Activated CD8-positive, alpha-beta memory T cell treated with anti-CD3 and anti-CD28 coated beads for 48 hours (primary cell): Measurements from ENCODE around the gene PON3.

Experiments used
- DNase-seq, 3 experiments: peaks; one replicate each; pipeline ENCODE4 v3.0.0-alpha.2; 2020; ENCODE audit warnings: low read depth in 2 of 3, low spot score in 2 of 3

Gene PON3

DNA sequence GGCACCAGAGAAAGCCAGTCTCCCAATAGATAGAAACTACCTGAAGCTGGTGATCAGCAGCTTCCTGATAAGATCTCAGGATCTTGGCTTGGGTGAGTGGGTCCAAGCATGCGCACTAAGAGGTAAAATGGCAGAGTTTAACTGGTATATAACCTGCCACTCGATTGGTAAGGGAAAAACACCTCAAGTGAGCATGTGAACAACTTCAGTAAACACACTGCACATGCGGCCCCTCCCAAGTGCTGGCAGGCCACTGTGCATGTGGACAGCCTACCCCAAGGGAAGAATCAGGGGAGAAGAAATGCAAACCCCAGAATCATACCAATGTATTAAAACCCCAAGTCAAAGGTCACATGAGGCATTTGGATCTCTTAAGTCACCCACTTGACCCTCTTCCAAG lies 54.1 kb downstream of the PON3 start:
- no peak for DNase-seq

DNA sequence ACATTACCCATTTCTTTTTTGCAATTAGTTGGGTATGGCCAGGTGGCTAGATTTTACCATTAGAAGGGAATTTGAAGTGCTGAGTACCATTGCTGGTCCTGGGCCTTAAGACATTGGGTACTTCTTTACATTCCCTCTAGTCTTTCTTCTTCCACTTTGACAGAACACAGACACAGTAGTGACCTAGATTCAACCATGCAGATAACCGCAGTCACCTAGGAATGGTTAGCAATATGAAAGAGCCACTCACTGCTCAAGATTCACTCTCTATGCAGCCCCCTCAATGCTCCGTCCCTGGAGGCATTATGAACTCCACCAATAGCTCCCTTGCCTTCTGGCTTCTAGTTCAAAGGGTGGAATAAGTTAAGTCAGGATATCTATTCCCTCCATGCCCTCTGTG lies 55.7 kb downstream of the PON3 start:
- DNase-seq, result no peak

DNA sequence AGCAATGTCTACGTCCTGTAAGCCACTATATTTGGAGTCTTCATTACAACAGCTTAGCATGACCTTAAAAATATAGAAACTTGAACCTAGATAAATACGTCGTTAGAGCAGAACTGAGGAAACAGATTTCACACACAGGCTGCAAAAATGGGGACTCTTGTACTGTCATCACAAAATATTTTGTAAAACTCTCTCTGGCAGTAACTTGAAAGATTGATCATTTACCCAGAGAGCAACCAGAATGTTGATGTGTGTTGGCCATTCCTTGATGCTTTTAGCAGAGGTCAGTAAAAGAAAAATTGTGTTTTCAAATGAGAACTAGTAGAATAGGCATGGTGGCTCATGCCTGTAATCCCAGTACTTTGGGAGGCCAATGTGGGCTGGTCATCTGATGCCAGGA lies 57.3 kb downstream of the PON3 start:
- no peak for DNase-seq

DNA sequence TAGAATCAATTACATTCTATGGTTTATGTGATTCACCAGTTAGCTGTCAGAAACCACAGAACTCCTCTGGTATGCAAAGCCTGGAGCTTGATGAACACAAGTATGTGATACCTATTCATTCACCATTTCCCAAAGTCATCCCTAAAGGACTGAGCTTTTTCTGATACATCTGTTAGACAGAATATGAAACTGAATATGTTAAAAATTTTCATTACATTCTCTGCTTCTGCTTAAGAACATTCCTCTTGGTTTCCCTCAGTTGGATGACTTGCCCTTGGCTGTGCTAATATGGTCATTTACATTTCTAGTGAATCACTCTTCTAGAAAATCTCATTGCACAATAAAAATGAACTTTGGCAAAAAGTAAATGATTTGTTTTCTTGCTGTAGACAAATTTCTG lies 61.1 kb downstream of the PON3 start:
- no peak for DNase-seq

DNA sequence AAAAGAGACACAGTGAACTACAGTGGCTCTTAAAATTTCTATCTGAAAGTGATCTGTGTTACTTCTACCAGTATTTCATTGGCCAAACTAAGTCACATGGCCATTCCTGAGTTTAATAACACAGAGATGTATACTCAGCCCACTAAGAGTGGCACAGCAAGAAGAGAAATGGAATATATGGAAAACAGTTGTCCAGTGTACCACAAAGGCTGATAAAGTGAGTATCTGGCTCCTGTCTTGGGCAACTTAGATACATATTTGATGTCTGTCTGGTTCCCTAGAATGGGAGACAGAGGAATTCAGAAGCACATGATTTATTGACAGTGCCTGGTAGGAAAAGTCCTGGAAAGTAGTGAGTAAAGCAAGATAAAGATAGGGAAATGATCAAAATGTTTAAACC lies 61.7 kb downstream of the PON3 start:
- DNase-seq, result no peak

DNA sequence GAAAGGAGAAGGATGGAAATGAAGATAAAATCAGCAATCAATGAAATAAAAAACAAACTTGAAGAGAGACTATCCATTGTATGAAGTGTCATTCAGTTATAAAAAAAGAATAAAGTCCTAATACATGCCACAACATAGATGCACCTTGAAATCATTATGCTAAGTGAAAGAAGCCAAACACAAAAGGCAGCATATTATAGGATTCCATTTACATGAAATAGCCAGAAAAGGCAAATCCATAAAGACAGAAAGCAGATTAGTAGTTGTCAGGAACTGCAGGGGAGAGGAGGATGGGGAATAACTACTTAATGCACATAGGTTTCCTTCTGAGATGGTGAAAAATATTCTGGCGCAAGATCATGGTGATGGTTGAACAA lies 65.2 kb downstream of the PON3 start:
- DNase-seq, result no peak

DNA sequence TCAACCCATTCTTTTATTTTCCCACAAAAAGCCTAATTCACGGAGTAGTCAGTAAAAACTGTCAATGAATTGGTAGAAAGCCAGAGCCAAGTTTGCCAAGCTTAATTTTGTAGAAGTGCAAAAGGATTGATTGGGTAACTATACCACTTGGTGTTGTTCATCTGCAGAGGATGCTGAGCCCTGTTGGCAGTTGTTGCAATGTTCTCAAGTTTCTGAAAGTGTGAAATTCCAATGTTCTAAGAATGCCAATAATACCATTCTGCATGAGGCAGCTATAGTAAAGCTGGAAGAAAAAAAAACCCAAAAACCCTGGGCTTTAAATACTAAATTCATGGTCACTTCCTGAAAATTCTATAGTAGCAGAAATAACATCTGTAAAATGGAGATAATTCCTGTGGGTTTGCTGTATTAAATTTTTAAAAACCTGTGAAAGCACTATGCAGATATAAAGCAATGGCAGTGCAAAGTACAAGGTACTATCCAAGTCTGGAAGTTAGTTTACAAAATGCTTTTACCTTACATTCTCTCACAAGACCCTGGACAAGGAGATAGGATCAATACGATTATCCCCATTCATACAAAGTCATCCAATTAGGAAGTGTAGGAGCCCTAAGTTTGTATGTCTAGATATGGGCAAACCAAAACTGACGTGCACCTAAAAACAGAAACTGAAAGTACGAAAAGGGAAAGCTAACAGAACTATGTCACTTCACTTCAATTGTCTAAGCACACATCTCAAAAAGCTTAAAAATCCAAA lies 65.8 kb downstream of the PON3 start:
- DNase-seq, result no peak

DNA sequence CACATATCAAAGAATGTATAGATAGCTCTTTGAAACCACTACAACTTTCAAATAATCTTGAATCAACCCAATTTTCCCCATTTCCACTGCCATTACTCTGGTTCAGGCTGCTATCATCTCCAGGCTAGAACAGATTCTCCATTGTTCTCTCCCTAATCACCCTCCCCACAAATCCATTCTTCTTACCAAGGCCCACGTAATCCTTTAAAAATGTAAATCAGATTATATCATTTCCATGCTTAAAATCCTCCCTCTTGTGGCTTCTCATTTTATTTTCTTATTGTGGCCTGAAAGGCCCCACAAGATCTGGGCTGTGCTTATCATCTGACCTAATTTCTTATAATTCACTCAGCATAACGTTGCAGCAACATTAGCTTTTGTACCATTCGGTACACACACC lies 68.8 kb downstream of the PON3 start:
- DNase-seq, result no peak

DNA sequence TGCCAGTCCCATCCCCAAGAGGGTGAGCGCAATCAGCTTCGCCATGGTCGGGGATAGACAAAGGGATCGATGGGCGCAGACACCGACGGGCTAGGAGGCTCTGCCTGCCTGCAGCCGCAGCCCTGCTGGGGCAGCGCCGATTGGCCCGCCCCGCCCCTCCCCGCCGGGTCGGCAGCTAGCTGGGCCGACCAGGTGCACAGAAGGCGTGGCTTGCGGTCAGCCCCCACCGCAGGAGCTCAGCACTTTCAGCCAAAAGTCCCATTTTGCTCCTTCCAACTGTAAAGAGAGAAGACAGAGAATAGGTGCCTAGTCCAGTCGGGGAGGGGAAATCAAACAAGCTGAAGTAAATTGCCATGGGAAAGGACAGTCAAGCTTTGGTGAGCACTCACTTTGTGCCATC lies 71.7 kb downstream of the PON3 start, which contains the start of gene PON1:
Gene PON1, minus strand, starts transcription at position 102 of the 400 bp plus-strand sequence. Its CDS starts 57 bp downstream, at position 45.
- DNase-seq, result no peak

DNA sequence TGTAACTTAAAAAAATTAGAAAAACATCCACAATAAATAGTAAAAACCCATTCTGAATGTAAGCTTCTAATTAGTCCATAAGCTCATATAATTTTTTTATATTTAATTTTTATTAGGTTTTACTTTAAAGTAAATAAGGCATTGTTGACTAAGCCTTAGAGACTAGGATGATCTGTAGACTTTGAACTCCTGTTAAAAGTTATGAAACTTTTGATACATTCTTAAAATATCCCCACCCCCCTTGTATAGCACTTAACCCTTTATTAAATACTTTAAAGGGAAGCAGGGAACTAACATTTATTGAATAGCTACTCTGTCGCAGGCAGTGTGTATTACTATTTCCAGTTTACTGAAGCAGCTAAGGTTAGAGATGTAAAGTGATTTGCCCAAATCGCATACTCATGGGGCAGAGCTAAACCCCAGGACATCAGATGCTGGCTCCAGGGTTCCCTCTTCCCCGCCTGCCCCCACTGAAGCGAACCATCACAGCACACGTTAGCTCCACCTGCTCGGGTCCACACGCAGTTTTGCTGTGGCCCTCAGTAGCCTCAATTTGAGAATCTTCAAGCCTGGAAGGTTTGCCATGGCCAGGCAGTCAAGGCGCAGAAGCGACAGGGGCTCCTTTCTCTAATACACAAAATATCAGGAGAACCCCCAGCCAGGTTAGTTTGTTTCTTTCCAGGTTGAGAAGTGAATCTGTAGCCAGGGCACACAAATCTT lies 72.6 kb downstream of the PON3 start:
- DNase-seq, result no peak

DNA sequence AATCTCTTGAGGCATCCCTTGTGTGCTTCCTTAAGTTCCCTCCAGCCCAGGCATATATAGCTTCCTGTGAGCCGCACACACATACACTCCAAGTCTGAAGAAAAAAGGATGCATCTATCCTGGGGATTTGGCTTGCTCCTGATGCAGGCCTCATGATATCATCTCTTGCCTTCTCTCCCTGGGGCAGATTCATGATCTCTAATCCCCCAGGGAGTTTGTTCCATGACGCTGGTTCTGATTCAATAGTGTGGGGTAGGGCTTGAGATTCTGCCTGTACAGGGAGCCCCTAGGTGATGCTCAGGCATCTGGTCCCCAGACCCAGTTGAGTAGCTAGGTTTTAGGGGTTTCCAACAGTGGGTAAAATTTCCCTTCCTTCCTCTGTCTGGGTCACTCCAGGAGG lies 73.3 kb downstream of the PON3 start:
- DNase-seq, result no peak

DNA sequence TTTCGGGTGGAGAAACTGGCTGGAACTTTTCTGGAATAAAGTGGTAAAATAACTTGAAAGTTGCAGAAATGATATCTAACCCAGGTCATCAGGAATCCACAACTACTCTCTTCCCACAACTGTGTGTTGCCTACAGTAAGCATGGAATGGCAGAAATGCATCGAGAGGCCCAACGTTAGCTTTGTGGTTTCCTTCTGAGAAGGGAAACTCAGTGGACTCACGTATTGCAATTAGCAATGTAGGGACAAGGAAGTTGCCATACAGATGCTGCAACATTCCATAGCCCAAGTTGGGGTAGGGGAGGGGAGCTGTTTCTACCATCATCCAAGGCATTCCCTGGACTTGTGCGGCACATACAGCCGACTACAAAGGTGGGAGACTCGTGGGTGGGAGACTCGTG lies 73.8 kb downstream of the PON3 start:
- no peak for DNase-seq

DNA sequence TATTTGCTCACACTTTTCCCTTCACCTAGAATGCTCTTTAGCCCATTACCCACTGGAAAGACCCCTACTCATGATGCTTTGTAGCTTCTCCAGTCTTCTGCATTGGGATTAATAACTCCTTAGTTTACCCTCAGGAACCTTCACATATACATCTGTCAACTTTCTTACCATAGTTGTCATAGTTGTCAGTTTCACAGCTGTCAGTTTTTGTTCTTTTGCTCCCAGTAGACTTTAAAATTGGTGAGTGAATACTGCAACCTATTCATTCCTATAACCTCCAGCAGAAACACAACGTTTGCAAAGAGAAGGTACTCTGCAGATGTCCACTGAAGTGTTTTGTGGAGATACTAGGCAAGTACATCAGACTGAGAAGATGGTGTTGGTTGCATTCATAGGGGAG lies 74.5 kb downstream of the PON3 start:
- DNase-seq, result no peak

DNA sequence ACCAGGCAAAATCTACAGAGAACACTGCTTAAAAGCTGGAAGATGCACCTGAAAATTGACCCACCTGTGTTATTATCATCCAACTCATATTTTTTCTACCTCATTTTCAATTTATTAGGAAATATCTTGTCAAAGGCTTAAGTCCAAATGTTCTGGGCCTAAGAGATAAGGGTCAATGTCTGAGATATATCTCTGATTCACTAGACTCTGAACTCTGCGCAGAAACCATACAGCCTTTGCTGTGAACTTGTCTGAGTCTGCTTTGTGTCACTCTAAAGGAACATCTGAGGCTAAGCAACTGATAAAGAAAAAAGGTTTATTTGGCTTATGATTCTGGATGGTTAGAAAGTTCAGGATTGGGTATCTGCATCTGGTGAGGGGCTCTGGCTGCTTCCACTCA lies 75.5 kb downstream of the PON3 start:
- DNase-seq, result no peak

DNA sequence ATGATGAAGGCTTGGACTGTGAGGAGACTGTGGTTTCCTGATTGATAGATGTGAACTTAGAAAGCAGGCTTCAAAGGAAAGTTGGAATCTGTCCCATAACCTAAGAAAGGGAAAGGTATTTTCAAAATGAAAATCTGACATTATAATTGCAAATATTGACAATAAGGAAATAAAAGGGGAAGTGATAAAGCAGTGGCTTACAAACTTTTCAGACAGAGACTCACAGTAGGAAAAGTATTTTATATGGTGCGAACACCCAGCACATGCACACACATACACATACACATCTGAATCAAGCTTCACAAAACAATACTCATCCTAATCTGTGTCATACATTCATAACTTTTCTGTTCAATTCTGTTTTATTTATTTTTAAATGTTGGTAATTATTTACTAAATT lies 76.6 kb downstream of the PON3 start:
- DNase-seq, result no peak

DNA sequence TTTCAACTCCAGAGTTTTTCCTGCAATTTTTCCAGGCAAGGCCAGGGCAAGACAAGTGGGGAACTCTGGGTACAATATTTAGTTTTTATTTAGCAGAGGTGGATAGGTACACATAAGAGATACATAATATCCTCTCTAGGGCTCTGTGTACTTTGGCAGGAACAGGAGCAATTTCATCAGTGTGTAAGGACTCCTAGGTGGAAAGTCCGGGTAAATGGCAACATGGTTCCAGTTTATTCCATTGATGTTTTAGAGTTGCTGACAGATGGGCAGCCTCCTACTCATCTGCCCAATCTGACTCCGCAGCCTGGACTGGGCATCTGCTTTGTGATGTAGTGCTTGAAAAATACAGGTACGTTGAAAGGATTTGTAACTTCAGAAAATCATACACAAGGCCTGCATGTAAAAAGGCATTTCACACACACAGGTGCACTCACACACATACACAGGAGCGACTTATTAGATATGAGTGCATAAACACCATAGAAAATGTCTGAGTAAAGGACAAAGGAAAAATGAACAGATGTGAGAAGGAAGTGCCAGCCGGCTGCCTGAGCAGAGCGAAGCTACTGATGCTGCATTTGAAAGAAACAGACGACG lies 77.6 kb downstream of the PON3 start:
- no peak for DNase-seq

DNA sequence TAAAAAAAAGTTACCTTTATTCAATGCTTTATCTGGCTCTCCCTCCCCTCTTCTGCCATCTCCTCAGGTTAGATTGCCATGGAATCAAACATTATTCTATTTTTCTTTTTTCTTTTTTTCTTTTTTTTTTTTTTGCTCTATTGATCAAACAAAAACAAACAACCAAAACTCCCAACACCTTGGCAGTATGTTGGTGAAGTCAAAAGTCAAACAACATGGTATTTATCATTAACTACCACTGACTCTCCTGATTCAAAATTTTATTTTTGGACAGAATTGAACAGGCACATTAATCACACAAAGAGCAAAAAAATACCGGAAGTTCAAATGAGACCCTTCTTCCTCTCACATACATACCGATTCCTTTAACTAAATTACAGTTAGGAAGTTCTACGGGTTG lies 78.2 kb downstream of the PON3 start:
- no peak for DNase-seq

DNA sequence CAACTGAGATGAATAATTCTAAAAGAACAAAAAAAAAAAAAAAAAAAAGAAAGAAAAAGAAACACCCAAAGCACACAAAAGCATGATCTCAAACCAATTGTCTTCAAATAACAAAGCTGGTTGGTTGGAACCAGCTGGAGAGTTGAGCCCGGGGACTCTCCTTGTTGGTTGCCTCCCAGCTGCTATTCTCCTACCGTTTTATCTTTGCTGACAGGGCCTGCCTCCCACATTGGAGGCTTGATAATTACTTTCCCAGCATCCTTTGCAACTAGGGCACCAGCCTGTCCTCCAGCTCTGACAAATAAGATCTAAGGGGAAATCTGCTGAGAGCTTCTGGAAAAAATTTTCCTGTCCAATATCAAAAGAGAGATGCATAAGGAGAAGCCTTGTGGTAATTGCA lies 78.6 kb downstream of the PON3 start:
- no peak for DNase-seq

DNA sequence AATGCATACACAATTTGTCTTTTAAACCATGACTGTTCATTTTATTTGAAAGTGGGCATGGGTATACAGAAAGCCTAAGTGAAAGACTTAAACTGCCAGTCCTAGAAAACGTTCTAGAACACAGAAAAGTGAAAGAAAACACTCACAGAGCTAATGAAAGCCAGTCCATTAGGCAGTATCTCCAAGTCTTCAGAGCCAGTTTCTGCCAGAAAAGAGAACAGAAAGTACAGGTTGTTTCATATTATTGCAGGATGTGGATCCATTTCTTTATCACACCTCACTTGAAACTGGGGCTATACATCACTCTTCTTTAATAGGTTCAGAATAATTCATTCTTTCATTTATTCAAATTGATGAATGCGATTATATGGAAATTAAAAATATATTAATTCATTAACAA lies 79.6 kb downstream of the PON3 start:
- no peak for DNase-seq

DNA sequence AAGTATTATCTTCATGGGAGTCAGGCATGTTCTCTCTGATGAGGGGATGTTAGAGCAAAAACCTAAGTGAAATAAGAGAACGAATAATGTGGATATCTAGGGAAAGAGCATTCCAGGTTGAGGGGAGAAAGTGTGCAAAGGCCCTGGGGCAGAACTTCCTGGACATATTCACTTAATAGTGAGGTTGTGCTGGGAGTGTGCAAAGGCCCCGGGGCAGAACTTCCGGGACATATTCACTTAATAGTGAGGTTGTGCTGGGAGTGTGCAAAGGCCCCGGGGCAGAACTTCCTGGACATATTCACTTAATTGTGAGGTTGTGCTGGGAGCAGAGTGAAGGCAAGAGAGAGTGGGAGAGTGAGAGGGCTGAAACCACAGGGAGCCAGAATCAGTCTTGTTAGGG lies 83.6 kb downstream of the PON3 start:
- no peak for DNase-seq

DNA sequence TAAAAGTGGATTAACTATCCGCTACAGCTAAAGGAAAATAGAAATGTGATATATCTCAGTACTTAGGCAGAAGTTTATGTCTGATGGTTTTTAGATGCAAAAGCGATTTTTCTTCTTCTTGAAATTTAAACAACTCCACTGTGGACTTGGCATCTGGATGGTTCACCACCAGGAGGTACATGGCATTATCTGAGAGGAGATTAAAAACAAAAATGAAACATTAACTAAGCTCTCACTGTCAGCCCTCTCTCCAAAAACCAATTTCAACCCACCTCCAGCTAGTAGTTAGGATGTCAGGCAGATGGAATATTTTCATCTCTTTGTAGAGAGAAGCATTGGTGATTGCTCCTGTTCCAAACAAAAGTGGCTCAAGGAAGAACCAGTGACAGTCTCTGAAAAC lies 84.8 kb downstream of the PON3 start:
- no peak for DNase-seq

DNA sequence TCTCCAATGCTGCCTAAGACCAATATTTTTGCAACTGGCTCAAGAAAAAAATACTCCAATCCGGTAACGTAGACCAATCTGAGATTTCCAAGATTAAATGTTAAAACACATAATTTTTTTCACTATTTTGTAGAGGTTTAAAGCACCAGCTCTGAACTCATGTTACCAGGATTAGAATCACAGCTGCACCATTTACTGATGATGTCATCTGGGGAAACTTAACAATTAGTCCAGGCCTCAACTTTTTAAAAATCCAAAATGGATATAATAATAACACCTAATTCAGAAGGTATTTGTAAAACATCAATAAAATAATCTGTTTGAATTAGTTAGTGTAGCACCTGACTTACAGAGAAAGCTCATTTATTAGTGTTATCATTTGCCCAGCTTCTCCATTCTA lies 86.2 kb downstream of the PON3 start:
- DNase-seq, result no peak
